HG03457 (cell line): Measurements from ENCODE around the gene NAT8L.

Source experiments
- ATAC-seq: cut with Tn5 transposase; IDR thresholded peaks from one replicate; pipeline ENCODE4 v1.9.1; 2021; ENCODE audit warnings: moderate number of reproducible peaks; ENCODE audit not compliant: unreplicated experiment

NAT8L gene

GRCh38 chr4:2091990-2092668, 33.0 kb downstream of the NAT8L start:
- ATAC-seq, result no peak

GRCh38 chr4:2092669-2093053, 33.5 kb downstream of the NAT8L start:
- no peak for ATAC-seq

- no peak for ATAC-seq
These were observed 34.1 kb downstream of the NAT8L start for GRCh38 chr4:2093265-2093664.

GRCh38 chr4:2094545-2094944, 35.4 kb downstream of the NAT8L start:
- ATAC-seq, result no peak

- ATAC-seq, result no peak
These were observed 36.3 kb downstream of the NAT8L start for GRCh38 chr4:2095236-2096072.

- ATAC-seq, result no peak
These were observed 37.0 kb downstream of the NAT8L start for GRCh38 chr4:2096073-2096609.

GRCh38 chr4:2101346-2102044, 42.4 kb downstream of the NAT8L start:
- no peak for ATAC-seq

- no peak for ATAC-seq
These were observed 43.1 kb downstream of the NAT8L start for GRCh38 chr4:2102045-2102883.

GRCh38 chr4:2103127-2103842, 44.2 kb downstream of the NAT8L start:
- ATAC-seq, result no peak

- no peak for ATAC-seq
These were observed 44.9 kb downstream of the NAT8L start for GRCh38 chr4:2103843-2104547.

- ATAC-seq, result no peak
These were observed 45.6 kb downstream of the NAT8L start for GRCh38 chr4:2104556-2105345.

- ATAC-seq, result no peak
These were observed 46.4 kb downstream of the NAT8L start for GRCh38 chr4:2105559-2105958.

- ATAC-seq, result no peak
These were observed 57.7 kb downstream of the NAT8L start for GRCh38 chr4:2116687-2117400.
